Sciatic nerve (tissue), 2 donors: Measurements from ENCODE around the gene PTCHD1. TPM values are rescaled to one million over a fixed set of nuclear protein-coding genes. Genes with fewer than 3 reads are reported as not detected.

Experiments used
- ATAC-seq: fragments of 200-7000 bp; cut with Tn5 transposase; one replicate; pipeline ENCODE4 v1.9.1; 2020; ENCODE audit warnings: mild to moderate bottlenecking, moderate library complexity
- DNase-seq: peaks from one replicate; pipeline ENCODE4 v3.0.0-alpha.2; 2020; ENCODE audit warnings: low spot score
- intact Hi-C: fragments of 100-400 bp; cut with DNase I; formaldehyde crosslinking; loops from one replicate; pipeline ENCODE4 v1.14.2; 2022
- total RNA-seq: library from RNA; stranded (reverse); fragmentation: NEBNext Ultra II Directional; extraction: Animal tissue kit (Norgen Biotek cat#: 25700); gene quantifications from one replicate; pipeline ENCODE4 v1.2.1, GENCODE V29; 2021
- donor health status: DM: no; HTN: no; CAD: no.
- donor health status: DM: no; HTN: no; CAD: no.

PTCHD1 gene
- total RNA-seq, result 0.04 TPM

- DNase-seq (no peak), ATAC-seq (no peak)
- intact Hi-C loops, result no loop called here
These were observed at the start of gene PTCHD1 for GRCh38 chrX:23334848-23335599. TSS of gene PTCHD1 (plus strand) at chrX:23334849. CDS start at chrX:23334876, 27 bp downstream.

DNA sequence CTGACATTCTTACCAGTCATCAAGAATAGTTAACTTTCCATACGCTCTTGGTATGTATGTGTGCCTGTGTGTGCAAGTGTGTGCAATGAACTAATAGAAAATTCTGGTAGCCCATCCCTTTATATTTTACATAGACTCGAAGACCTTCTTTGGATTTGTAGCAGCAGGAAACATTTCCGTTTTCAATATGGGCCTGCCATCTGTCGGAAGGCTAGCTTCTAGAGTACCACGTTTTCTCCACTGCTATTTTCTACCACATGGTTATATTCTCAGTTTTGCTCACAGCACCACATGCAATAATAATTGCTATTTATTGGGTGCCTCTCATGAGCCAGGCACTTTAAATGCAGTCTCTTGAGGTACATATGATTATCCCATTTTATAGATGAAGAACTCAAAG is 47.9 kb upstream of the PTCHD1 start:
- intact Hi-C loops, result no loop called here
- no peak for ATAC-seq

GRCh38 chrX:23287191-23287725 is 47.4 kb upstream of the PTCHD1 start:
- no peak for DNase-seq
- ATAC-seq, result no peak
- intact Hi-C loops, result no loop called here

More for the DNA sequence above, 47.9 kb upstream of the PTCHD1 start:
- DNase-seq, result no peak

DNA sequence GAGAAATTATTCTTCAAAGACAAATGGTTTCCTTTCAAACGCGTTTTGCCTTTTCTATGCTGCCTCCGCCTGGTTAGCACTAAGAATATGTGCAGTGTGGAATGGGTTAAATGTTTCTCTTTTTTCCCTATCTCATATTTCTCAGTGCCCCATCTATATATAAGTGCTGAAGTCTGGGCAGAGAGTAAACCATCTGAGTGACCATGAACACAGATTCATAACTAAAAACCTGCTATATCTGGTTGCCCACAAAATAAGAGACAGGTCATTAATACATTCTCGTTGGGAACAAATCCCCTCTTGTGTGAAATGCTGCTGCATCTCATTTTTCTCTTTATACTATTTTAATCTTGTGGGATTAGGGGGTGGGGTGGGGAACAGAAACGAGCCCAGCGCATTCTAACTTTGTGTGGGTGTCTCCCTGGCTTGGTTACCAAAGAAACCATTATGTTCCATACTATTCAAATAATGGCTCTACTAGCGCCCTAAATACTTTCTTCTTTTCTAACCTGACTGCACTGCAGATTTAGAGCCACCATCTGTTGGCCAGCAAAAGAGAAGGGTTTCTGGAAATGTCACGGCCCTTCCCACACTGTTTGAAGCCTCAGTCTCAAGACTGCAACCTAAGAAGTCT is 42.2 kb upstream of the PTCHD1 start:
- DNase-seq (no peak), ATAC-seq (no peak)
- intact Hi-C loops, result no loop called here

DNA sequence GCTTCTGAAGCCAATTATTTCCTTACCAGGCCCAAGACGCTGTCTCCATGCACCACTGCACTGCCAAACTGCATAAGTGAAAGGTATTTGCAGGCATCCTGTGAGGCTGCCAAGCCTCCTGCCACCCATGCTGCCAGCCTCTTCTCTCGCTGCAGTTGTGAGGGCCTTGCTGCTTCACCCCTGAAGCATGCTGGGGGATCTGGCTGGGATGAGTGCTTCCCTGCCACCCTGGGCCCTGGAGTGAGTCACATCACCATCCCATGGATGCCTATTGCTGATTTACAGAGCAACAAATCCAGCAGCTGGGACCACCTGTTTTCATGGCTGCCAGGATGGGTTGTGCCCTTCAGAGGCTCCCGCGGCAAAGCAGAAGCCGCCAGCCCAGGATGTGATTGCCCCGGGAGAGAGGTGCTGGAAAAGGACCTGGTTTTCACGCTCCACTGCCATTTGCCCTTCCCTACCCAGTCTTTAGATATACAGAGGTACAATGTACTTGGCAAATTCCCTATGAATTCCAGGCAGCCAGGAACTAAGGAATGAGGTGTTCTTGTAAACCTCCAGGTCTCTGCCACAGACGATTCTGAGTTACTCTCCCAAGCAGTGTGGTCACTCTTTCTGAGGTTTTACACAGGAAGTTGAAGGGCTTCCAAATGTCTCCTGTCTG is 41.5 kb upstream of the PTCHD1 start:
- intact Hi-C loops, result no loop called here
- DNase-seq, result no peak
- ATAC-seq, result no peak

- DNase-seq (no peak), ATAC-seq (no peak)
- intact Hi-C loops, result no loop called here
These were observed 29.8 kb upstream of the PTCHD1 start for GRCh38 chrX:23304881-23305280.

- intact Hi-C loops, result no loop called here
- ATAC-seq (no peak), DNase-seq (no peak)
These were observed 22.9 kb upstream of the PTCHD1 start for GRCh38 chrX:23311731-23312130.

- intact Hi-C loops, result no loop called here
- no peak for DNase-seq
- ATAC-seq, result no peak
These were observed 22.5 kb upstream of the PTCHD1 start for GRCh38 chrX:23312136-23312535.

- no peak for DNase-seq
- no peak for ATAC-seq
- intact Hi-C loops, result no loop called here
These were observed 16.6 kb upstream of the PTCHD1 start for GRCh38 chrX:23317799-23318724.

GRCh38 chrX:23327104-23327503 is 7.5 kb upstream of the PTCHD1 start:
- intact Hi-C loops, result no loop called here
- ATAC-seq (no peak), DNase-seq (no peak)

DNA sequence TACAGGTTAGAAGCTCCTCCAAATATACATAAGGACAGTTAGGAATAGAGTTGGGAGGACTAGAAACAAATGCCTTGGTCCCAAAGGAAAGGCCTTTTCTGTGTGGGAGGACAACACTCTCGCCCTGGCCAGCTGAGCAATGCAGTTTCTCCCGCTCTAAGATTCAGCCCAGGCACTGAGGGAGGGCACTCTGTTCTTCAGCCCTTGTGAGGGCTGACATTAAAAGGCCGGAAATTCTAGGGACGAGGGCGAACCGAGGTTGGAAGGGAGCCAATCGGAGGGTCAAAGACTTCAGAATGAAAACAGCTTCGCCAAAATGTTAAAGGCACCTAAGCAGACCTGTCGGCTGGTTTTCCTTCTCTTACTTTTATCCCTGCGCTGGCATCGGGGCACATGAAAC is 2.9 kb upstream of the PTCHD1 start:
- no peak for DNase-seq
- ATAC-seq, result no peak
- intact Hi-C loops, result no loop called here

DNA sequence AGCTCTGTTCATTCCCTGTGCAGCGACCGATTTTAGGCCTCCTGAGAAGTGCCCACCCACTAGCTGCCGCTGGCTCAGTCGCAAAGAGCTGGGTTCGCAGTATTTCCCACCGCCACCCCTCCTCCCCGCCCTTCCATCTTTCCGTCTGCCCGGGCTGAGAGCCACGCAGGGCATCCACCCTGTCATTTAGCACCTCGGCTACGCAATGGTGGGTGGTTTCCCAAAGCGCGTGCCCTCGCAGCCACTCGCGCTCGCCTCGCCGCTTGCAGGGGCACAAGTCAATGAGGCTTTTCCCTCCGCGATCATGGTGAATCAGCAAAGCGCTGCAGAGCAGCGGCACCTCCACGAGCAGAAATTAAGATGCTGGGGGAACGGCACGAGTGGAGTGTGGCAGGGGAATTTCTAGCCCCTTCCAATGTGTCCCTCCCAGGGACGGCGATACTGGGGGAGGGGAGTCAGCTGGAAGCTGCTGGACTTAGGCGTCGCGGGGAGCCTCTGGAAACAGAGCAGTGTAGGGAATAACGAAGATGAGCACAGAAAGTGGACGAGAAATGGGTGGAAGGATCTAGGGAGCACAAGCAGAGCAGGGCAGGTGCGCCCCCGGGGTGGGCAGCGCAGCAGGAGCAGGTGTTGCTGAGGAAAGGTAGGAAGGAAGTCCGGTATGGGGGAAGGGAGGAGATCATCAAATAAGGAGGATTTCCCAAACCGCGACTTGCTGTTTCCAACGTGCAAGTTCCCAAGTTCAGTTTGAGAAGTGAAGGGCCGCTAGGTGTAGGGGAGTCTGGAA is 2.4 kb upstream of the PTCHD1 start:
- intact Hi-C loops, result no loop called here
- ATAC-seq (peak; percentile 20), DNase-seq (no peak)

- intact Hi-C loops, result no loop called here
- DNase-seq, result no peak
These were observed 1.5 kb upstream of the PTCHD1 start for GRCh38 chrX:23332888-23333821.

GRCh38 chrX:23333842-23334520 is 668 bp upstream of the PTCHD1 start:
- no peak for ATAC-seq
- no peak for DNase-seq
- intact Hi-C loops, result no loop called here

More at GRCh38 chrX:23332888-23333821, 1.5 kb upstream of the PTCHD1 start:
- no peak for ATAC-seq

GRCh38 chrX:23334521-23334847 is 165 bp upstream of the PTCHD1 start:
- intact Hi-C loops, result no loop called here
- DNase-seq (no peak), ATAC-seq (no peak)

DNA sequence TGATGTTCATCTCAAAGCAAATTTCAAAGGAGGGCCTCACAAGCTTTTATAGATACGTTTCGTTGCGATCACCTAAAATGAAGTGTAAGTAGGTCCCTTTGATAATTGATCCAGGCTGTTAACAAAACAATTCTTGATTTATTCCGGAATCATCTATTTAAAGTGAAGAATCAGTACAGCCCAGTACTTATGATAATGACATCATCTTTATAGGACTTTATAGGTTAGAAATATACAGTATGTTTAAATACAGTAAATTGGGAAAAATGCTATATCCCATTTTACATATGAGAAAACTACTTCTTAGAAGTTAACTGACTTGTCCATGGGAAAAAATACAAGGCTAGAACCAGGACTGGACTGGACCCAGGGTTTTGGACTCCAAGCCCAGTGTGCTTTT is 3.7 kb downstream of the PTCHD1 start:
- no peak for DNase-seq
- intact Hi-C loops, result no loop called here
- ATAC-seq, result no peak

DNA sequence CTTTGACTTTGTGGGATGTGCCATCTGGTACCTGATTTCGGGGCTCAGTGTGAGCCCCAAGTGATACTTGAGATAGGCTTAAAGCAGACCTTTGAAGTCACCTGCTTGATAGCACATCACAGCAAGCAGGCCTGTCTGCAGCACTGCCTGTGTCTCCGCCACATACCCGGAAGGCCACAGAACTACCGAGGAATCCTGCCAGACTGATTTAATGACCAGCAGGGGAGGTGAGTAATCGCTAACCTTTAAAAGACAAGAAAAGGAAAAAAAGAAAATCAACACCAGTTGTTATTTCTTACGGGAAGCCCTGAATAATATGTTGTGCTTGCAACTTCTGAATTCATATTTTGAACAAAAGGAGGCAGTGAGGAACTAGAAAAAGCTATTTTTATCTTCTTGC is 6.8 kb downstream of the PTCHD1 start:
- DNase-seq, result no peak
- ATAC-seq, result no peak
- intact Hi-C loops, result no loop called here
